SK-N-SH (cell line): ENCODE data around the gene TBC1D2B.

Source experiments
- CTCF ChIP-seq: fragments of 200-600 bp; sonication (generic); IDR thresholded peaks from 2 replicates; pipeline ENCODE4 v1.6.1; 2017; ENCODE audit warnings: antibody characterized with exemption, mild to moderate bottlenecking, moderate library complexity
- EP300 ChIP-seq, 2 experiments: IDR thresholded peaks; 2 replicates each; pipeline versions ENCODE4 v1.4.0 to v1.6.1; 2012; ENCODE audit warnings: borderline replicate concordance in 1 of 2, low read depth in 1 of 2, low read length in 1 of 2
- IRF3 ChIP-seq: fragments of 150-350 bp; IDR thresholded peaks from 2 replicates; pipeline ENCODE4 v1.6.1; 2016; ENCODE audit warnings: mild to moderate bottlenecking, low read depth, low read length
- NRF1 ChIP-seq: IDR thresholded peaks from 2 replicates; pipeline ENCODE4 v1.6.1; 2012; ENCODE audit warnings: low read depth, mild to moderate bottlenecking, low read length
- POLR2AphosphoS5 ChIP-seq: IDR thresholded peaks from 2 replicates; pipeline ENCODE4 v1.6.1; 2012; ENCODE audit warnings: low read depth, low read length
- RAD21 ChIP-seq: IDR thresholded peaks from 2 replicates; pipeline ENCODE4 v1.6.1; 2012; ENCODE audit warnings: mild to moderate bottlenecking, low read length
- TAF1 ChIP-seq: IDR thresholded peaks from 2 replicates; pipeline ENCODE4 v1.6.1; 2012; ENCODE audit warnings: low read depth, mild to moderate bottlenecking, low read length, moderate library complexity, borderline replicate concordance
- USF1 ChIP-seq: IDR thresholded peaks from 2 replicates; pipeline ENCODE4 v1.4.0; 2012; ENCODE audit warnings: low read depth, borderline replicate concordance
- TF ChIP-seq, protein P1 (sequence below): IDR thresholded peaks from 2 replicates; pipeline ENCODE4 v1.4.0; 2012; ENCODE audit warnings: low read depth, borderline replicate concordance
- TF ChIP-seq, protein P2 (sequence below): IDR thresholded peaks from 2 replicates; pipeline ENCODE4 v1.4.0; 2012; ENCODE audit warnings: low read depth
- TF ChIP-seq, protein P3 (sequence below): fragments of 150-350 bp; IDR thresholded peaks from 2 replicates; pipeline ENCODE4 v1.6.1; 2017; ENCODE audit warnings: antibody characterized with exemption, low read length, low read depth, borderline replicate concordance

DNA sequence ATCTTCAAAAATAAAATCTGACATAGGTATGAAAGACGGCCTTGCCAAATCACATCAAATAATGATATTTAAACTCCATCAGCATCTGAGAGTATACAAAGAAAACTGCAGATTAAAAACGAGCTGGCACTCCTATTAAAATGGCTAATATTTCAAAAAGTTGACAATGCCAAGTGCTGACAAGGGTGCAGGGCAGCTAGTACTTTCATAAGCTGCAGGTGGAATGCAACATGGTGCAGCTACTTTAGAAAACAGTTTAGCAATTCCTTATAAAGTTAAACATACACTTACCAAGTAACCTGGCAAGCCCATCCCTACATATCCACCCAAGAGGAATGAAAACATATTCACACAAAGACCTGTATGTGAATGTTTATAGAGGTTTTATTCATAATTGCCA, 23.0 kb downstream of the TBC1D2B start:
- TF ChIP-seq POLR2AphosphoS5 (no peak), TAF1 (no peak), USF1 (no peak), EP300 (IDR thresholded peaks at IDR 0.05; ENCODE audit: borderline replicate concordance in 1 of 2, low read depth in 1 of 2, low read length in 1 of 2) (no peak), CTCF (no peak), IRF3 (no peak), NRF1 (no peak), RAD21 (no peak)
- TF ChIP-seq, protein P1, sequence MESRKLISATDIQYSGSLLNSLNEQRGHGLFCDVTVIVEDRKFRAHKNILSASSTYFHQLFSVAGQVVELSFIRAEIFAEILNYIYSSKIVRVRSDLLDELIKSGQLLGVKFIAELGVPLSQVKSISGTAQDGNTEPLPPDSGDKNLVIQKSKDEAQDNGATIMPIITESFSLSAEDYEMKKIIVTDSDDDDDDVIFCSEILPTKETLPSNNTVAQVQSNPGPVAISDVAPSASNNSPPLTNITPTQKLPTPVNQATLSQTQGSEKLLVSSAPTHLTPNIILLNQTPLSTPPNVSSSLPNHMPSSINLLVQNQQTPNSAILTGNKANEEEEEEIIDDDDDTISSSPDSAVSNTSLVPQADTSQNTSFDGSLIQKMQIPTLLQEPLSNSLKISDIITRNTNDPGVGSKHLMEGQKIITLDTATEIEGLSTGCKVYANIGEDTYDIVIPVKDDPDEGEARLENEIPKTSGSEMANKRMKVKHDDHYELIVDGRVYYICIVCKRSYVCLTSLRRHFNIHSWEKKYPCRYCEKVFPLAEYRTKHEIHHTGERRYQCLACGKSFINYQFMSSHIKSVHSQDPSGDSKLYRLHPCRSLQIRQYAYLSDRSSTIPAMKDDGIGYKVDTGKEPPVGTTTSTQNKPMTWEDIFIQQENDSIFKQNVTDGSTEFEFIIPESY: no peak
- TF ChIP-seq, protein P2, sequence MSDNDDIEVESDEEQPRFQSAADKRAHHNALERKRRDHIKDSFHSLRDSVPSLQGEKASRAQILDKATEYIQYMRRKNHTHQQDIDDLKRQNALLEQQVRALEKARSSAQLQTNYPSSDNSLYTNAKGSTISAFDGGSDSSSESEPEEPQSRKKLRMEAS: no peak
- TF ChIP-seq, protein P3, sequence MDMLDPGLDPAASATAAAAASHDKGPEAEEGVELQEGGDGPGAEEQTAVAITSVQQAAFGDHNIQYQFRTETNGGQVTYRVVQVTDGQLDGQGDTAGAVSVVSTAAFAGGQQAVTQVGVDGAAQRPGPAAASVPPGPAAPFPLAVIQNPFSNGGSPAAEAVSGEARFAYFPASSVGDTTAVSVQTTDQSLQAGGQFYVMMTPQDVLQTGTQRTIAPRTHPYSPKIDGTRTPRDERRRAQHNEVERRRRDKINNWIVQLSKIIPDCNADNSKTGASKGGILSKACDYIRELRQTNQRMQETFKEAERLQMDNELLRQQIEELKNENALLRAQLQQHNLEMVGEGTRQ: no peak
